DND-41 (cell line): Measurements from ENCODE around the gene ARSJ.

Experiments
- CTCF ChIP-seq: IDR thresholded peaks from 2 replicates; pipeline ENCODE4 v1.5.1; 2012; ENCODE audit warnings: borderline replicate concordance, low read length, moderate library complexity, mild to moderate bottlenecking; ENCODE audit not compliant: poor library complexity, severe bottlenecking; ENCODE audit errors: extremely low read depth
- EZH2 ChIP-seq: IDR thresholded peaks from 3 replicates; pipeline ENCODE4 v1.6.1; 2012; ENCODE audit warnings: borderline replicate concordance, low read depth, mild to moderate bottlenecking, moderate library complexity, low read length, inconsistent platforms; ENCODE audit not compliant: severe bottlenecking

- TF ChIP-seq CTCF (no peak), EZH2 (no peak)
These were observed 11.4 kb upstream of the ARSJ start for GRCh38 chr4:113990886-113991285.
